HCT116 (cell line): ENCODE measurements around the gene AGPS. TPM values are rescaled to one million over a fixed set of nuclear protein-coding genes. Genes with fewer than 3 reads are reported as not detected.

ENCODE experiments used
- ATAC-seq: fragments of 200-7000 bp; cut with Tn5 transposase; 2 replicates; pipeline ENCODE4 v1.9.1; 2020; ENCODE audit warnings: mild to moderate bottlenecking, moderate library complexity
- BruUV-seq: library from RNA; stranded (reverse); fragments of 400-500 nt; replicated peaks from 2 replicates; lab custom pipeline; 2021; lab: Mats Ljungman, UMichigan
- CTCF ChIA-PET: fragments of 300-600 bp; sonication (Branson Sonifier 250); formaldehyde crosslinking; loops from one replicate; lab custom pipeline; 2021; ENCODE audit warnings: antibody characterized with exemption; lab: Charles Lee
- POLR2A ChIA-PET: fragments of 300-600, 350-600 bp; sonication (Branson Sonifier 250); formaldehyde crosslinking; loops from one replicate; lab custom pipeline; 2021; ENCODE audit warnings: antibody characterized with exemption; lab: Charles Lee
- RAD21 ChIA-PET, 2 experiments: fragments of 300-600 bp; sonication (Branson Sonifier 250); formaldehyde crosslinking; loops; one replicate each; lab custom pipeline; 2023; ENCODE audit warnings: low total read pairs in 2 of 2; ENCODE audit not compliant: uncharacterized antibody in 2 of 2, unreplicated experiment in 2 of 2, low non-redundant PET in 1 of 2; lab: Charles Lee
- DNase-seq: peaks from one replicate; pipeline ENCODE4 v3.0.0-alpha.2; 2010; ENCODE audit warnings: low read depth, low spot score
- H2AFZ ChIP-seq: fragments of 200-600 bp; shearing (Covaris generic), sonication (generic); 2 replicates; pipeline ENCODE4 v1.6.1; 2017; ENCODE audit warnings: low read depth, mixed run types, mixed read lengths, antibody characterized with exemption, low read length; ENCODE audit not compliant: poor library complexity, severe bottlenecking
- H3K27ac ChIP-seq: 2 replicates; pipeline ENCODE4 v1.5.1; 2012; ENCODE audit warnings: low read depth, low read length
- H3K27me3 ChIP-seq: fragments of 200-600 bp; sonication (generic); 2 replicates; pipeline ENCODE4 v1.6.1; 2016; ENCODE audit warnings: mixed run types, low read length, mixed read lengths; ENCODE audit not compliant: insufficient read depth
- H3K36me3 ChIP-seq, 2 experiments: fragments of 200-500 bp in 1 of 2; fragments of 200-600 bp in 1 of 2; sonication (Bioruptor generic) in 1 of 2; sonication (generic) in 1 of 2; 2 replicates each; pipeline versions ENCODE4 v1.5.1 to v1.6.1; 2014 to 2016; ENCODE audit warnings: low read length in 2 of 2, inconsistent platforms in 1 of 2, mixed read lengths in 1 of 2, mixed run types in 1 of 2; ENCODE audit not compliant: insufficient read depth in 2 of 2, control insufficient read depth in 1 of 2
- H3K4me1 ChIP-seq, 2 experiments: fragments of 200-600 bp in 1 of 2; sonication (generic) in 1 of 2; 2 replicates each; pipeline versions ENCODE4 v1.5.1 to v1.6.1; 2012 to 2017; ENCODE audit warnings: low read length in 2 of 2, inconsistent platforms in 1 of 2, mild to moderate bottlenecking in 1 of 2, mixed read lengths in 1 of 2, mixed run types in 1 of 2, moderate library complexity in 1 of 2; ENCODE audit not compliant: insufficient read depth in 2 of 2, control insufficient read depth in 1 of 2
- H3K4me2 ChIP-seq: fragments of 200-600 bp; sonication (generic); 2 replicates; pipeline ENCODE4 v1.6.1; 2017; ENCODE audit warnings: mixed run types, low read length, mixed read lengths
- H3K4me3 ChIP-seq, 2 experiments: fragments of 200-600 bp in 1 of 2; sonication (generic) in 1 of 2; replicated peaks in 1 of 2; 2 replicates each; pipeline ENCODE4 v1.5.1; 2011 to 2016; ENCODE audit warnings: low read length in 2 of 2, control low read depth in 1 of 2, low read depth in 1 of 2, mild to moderate bottlenecking in 1 of 2, mixed read lengths in 1 of 2, mixed run types in 1 of 2
- H3K79me2 ChIP-seq: fragments of 200-600 bp; sonication (generic); 2 replicates; pipeline ENCODE4 v1.6.1; 2017; ENCODE audit warnings: mild to moderate bottlenecking, mixed run types, low read length, moderate library complexity, mixed read lengths; ENCODE audit not compliant: insufficient read depth
- H3K9ac ChIP-seq: fragments of 200-600 bp; sonication (generic); 2 replicates; pipeline ENCODE4 v1.6.1; 2016; ENCODE audit warnings: low read length, mixed read lengths
- H3K9me2 ChIP-seq: fragments of 200-600 bp; sonication (generic), shearing (Covaris generic); 2 replicates; pipeline ENCODE4 v1.6.1; 2017; ENCODE audit warnings: mixed run types, mild to moderate bottlenecking, moderate library complexity; ENCODE audit not compliant: insufficient read depth
- H3K9me3 ChIP-seq, 2 experiments: fragments of 200-500 bp in 1 of 2; fragments of 200-600 bp in 1 of 2; sonication (Bioruptor generic) in 1 of 2; sonication (generic) in 1 of 2; 2 replicates each; pipeline ENCODE4 v1.6.1; 2014 to 2017; ENCODE audit warnings: low read length in 2 of 2, mixed read lengths in 2 of 2, inconsistent platforms in 1 of 2, low read depth in 1 of 2, mild to moderate bottlenecking in 1 of 2, mixed run types in 1 of 2, moderate library complexity in 1 of 2; ENCODE audit not compliant: control insufficient read depth in 1 of 2, insufficient read depth in 1 of 2
- H4K20me1 ChIP-seq: fragments of 200-600 bp; sonication (generic), shearing (Covaris generic); 2 replicates; pipeline ENCODE4 v1.6.1; 2017; ENCODE audit warnings: mixed run types, mild to moderate bottlenecking, moderate library complexity; ENCODE audit not compliant: insufficient read depth
- CBX3 ChIP-seq: IDR thresholded peaks from 2 replicates; pipeline ENCODE4 v1.6.1; 2012; ENCODE audit warnings: low read depth
- SIN3A ChIP-seq: IDR thresholded peaks from 2 replicates; pipeline ENCODE4 v1.6.1; 2012; ENCODE audit warnings: low read depth
- YY1 ChIP-seq: IDR thresholded peaks from 2 replicates; pipeline ENCODE4 v1.6.1; 2011; ENCODE audit warnings: low read length, low read depth, moderate library complexity, mild to moderate bottlenecking; ENCODE audit not compliant: insufficient replicate concordance; ENCODE audit errors: extremely low read depth
- intact Hi-C: fragments of 100-400 bp; cut with micrococcal nuclease; formaldehyde crosslinking; loops from 2 replicates; pipeline ENCODE4 v1.10.0; 2022
- total RNA-seq: library from RNA; stranded (reverse); gene quantifications from one replicate; pipeline ENCODE4 v1.2.1, GENCODE V29; 2021; ENCODE audit not compliant: unreplicated experiment
- TF ChIP-seq, protein P1 (sequence below): IDR thresholded peaks from 2 replicates; pipeline ENCODE4 v1.6.1; 2011; ENCODE audit warnings: mild to moderate bottlenecking, low read length, moderate library complexity; ENCODE audit not compliant: insufficient replicate concordance; ENCODE audit errors: extremely low read depth
- TF ChIP-seq, protein P2 (sequence below), 3 experiments: fragments of 200-600 bp in 1 of 3; sonication (generic) in 1 of 3; IDR thresholded peaks in 2 of 3; conservative IDR thresholded peaks in 1 of 3; 2 replicates each; pipeline ENCODE4 v1.5.1; 2012 to 2017; ENCODE audit warnings: low read depth in 2 of 3, low read length in 2 of 3, antibody characterized with exemption in 1 of 3, borderline replicate concordance in 1 of 3, control low read depth in 1 of 3, mild to moderate bottlenecking in 1 of 3, mixed read lengths in 1 of 3, mixed run types in 1 of 3, moderate library complexity in 1 of 3; ENCODE audit not compliant: insufficient read depth in 1 of 3

The AGPS gene
- total RNA-seq, 1 experiment from 2014 or later = 66.6 TPM

DNA sequence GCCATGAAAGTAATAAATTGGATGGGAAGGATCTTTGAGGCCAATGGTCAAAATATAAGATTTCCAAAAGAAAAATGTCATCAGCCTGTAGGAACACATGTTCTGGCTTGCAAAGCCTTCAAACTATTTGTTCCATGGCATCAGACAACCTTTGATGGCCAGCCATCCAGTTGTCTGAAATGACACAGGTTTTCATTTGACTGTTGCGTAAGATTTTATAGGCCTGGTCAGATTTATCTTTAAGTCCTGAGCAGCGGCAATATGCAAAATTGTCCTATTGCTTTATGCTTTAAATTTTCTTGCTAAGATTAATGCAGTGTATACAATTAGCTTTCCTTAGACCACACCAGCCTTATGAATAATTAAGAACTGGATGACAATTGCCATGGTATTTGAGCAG lies 167.1 kb downstream of the AGPS start:
- ChIA-PET CTCF (no interaction called here), RAD21 (no interaction called here), POLR2A (no interaction called here)
- DNase-seq (no peak), ATAC-seq (no peak)
- Histone ChIP-seq H3K4me1 (no peaks in the 10 kb centered on the region), H3K9ac (no peak overlapping the region), H4K20me1 (no peaks in the 10 kb centered on the region), H2AFZ (no peak overlapping the region), H3K4me2 (no peak overlapping the region), H3K27ac (no peak overlapping the region), H3K9me2 (no peaks in the 10 kb centered on the region), H3K79me2 (no peaks in the 10 kb centered on the region), H3K36me3 (no peaks in the 10 kb centered on the region), H3K27me3 (no peaks in the 10 kb centered on the region), H3K4me3 (no peak overlapping the region), H3K9me3 (no peaks in the 10 kb centered on the region)
- no TSS peak for BruUV-seq
- TF ChIP-seq CBX3 (no peak), SIN3A (no peak), YY1 (no peak)
- TF ChIP-seq, protein P1, sequence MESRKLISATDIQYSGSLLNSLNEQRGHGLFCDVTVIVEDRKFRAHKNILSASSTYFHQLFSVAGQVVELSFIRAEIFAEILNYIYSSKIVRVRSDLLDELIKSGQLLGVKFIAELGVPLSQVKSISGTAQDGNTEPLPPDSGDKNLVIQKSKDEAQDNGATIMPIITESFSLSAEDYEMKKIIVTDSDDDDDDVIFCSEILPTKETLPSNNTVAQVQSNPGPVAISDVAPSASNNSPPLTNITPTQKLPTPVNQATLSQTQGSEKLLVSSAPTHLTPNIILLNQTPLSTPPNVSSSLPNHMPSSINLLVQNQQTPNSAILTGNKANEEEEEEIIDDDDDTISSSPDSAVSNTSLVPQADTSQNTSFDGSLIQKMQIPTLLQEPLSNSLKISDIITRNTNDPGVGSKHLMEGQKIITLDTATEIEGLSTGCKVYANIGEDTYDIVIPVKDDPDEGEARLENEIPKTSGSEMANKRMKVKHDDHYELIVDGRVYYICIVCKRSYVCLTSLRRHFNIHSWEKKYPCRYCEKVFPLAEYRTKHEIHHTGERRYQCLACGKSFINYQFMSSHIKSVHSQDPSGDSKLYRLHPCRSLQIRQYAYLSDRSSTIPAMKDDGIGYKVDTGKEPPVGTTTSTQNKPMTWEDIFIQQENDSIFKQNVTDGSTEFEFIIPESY = no peak
- TF ChIP-seq, protein P2, sequence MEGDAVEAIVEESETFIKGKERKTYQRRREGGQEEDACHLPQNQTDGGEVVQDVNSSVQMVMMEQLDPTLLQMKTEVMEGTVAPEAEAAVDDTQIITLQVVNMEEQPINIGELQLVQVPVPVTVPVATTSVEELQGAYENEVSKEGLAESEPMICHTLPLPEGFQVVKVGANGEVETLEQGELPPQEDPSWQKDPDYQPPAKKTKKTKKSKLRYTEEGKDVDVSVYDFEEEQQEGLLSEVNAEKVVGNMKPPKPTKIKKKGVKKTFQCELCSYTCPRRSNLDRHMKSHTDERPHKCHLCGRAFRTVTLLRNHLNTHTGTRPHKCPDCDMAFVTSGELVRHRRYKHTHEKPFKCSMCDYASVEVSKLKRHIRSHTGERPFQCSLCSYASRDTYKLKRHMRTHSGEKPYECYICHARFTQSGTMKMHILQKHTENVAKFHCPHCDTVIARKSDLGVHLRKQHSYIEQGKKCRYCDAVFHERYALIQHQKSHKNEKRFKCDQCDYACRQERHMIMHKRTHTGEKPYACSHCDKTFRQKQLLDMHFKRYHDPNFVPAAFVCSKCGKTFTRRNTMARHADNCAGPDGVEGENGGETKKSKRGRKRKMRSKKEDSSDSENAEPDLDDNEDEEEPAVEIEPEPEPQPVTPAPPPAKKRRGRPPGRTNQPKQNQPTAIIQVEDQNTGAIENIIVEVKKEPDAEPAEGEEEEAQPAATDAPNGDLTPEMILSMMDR (IDR thresholded peaks at IDR 0.05 in 2 of 3, conservative IDR thresholded peaks at IDR 0.05 in 1 of 3; ENCODE audit: borderline replicate concordance in 1 of 3, insufficient read depth in 1 of 3, low read depth in 2 of 3, low read length in 2 of 3) = no peak
- intact Hi-C loops = no loop called here
